ENCODE measurements around the gene PRKCSH.

GRCh38 chr19:11482384-11483050, 47.1 kb downstream of the PRKCSH start:
- TF ChIP-seq CTCF (conservative IDR thresholded peaks at IDR 0.05) (peak; percentile 100), ZFX (IDR thresholded peaks at IDR 0.05) (no peak)

Data from C4-2B (cell line).